SK-N-SH (cell line): ENCODE results near the gene ADK.

Source experiments
- IRF3 ChIP-seq: fragments of 150-350 bp; IDR thresholded peaks from 2 replicates; pipeline ENCODE4 v1.6.1; 2016; ENCODE audit warnings: mild to moderate bottlenecking, low read depth, low read length
- RAD21 ChIP-seq: IDR thresholded peaks from 2 replicates; pipeline ENCODE4 v1.6.1; 2012; ENCODE audit warnings: mild to moderate bottlenecking, low read length
- TF ChIP-seq, protein P1 (sequence below): fragments of 200-600 bp; sonication (generic); IDR thresholded peaks from 2 replicates; pipeline ENCODE4 v1.6.1; 2017; ENCODE audit warnings: antibody characterized with exemption, mild to moderate bottlenecking, moderate library complexity

- TF ChIP-seq IRF3 (no peak), RAD21 (no peak)
- TF ChIP-seq, protein P1, sequence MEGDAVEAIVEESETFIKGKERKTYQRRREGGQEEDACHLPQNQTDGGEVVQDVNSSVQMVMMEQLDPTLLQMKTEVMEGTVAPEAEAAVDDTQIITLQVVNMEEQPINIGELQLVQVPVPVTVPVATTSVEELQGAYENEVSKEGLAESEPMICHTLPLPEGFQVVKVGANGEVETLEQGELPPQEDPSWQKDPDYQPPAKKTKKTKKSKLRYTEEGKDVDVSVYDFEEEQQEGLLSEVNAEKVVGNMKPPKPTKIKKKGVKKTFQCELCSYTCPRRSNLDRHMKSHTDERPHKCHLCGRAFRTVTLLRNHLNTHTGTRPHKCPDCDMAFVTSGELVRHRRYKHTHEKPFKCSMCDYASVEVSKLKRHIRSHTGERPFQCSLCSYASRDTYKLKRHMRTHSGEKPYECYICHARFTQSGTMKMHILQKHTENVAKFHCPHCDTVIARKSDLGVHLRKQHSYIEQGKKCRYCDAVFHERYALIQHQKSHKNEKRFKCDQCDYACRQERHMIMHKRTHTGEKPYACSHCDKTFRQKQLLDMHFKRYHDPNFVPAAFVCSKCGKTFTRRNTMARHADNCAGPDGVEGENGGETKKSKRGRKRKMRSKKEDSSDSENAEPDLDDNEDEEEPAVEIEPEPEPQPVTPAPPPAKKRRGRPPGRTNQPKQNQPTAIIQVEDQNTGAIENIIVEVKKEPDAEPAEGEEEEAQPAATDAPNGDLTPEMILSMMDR = no peak
These were observed 98.8 kb downstream of the ADK start for GRCh38 chr10:74249865-74250264.
